Testis (tissue), 2 donors: Measurements from ENCODE around the gene TBC1D1.

Source experiments
- CTCF ChIP-seq, 3 experiments: fragments of 450-650 bp in 2 of 3; fragments of 200-600 bp in 1 of 3; sonication (generic) in 1 of 3; IDR thresholded peaks; one replicate each; pipeline ENCODE4 v1.5.1; 2016 to 2019; ENCODE audit warnings: antibody characterized with exemption in 3 of 3, mild to moderate bottlenecking in 2 of 3, moderate library complexity in 1 of 3
- POLR2A ChIP-seq: fragments of 450-650 bp; IDR thresholded peaks from one replicate; pipeline ENCODE4 v1.6.1; 2017; ENCODE audit warnings: antibody characterized with exemption, mild to moderate bottlenecking, moderate library complexity

- TF ChIP-seq CTCF (IDR thresholded peaks at IDR 0.05), result no peak
- TF ChIP-seq POLR2A, result no peak
Observed at GRCh38 chr4:37967736-37968135, 76.9 kb downstream of the TBC1D1 start.
